UCSD-AML1 (cell line): ENCODE data around the gene PRSS33.

Source experiments
- DNase-seq: peaks from one replicate; lab custom pipeline; 2025; ENCODE audit not compliant: unreplicated experiment; lab: John Stamatoyannopoulos, UW

PRSS33 gene

GRCh38 chr16:2766430-2767139, 20.8 kb downstream of the PRSS33 start:
- no peak for DNase-seq

- DNase-seq: no peak
Observed at GRCh38 chr16:2765462-2766404, 21.6 kb downstream of the PRSS33 start.

DNA sequence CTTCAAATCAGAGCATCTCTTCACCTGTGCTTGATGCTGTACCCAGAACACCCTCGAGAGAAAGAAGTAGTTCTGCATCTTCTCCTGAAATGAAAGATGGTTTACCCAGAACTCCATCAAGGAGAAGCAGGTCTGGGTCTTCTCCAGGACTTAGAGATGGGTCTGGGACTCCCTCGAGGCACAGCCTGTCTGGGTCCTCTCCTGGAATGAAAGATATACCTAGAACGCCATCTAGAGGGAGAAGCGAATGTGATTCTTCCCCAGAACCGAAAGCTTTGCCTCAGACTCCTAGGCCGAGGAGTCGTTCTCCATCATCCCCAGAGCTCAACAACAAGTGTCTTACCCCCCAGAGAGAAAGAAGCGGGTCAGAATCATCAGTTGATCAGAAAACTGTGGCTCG, 22.6 kb downstream of the PRSS33 start:
- no peak for DNase-seq

GRCh38 chr16:2763173-2763572, 24.2 kb downstream of the PRSS33 start:
- no peak for DNase-seq

DNA sequence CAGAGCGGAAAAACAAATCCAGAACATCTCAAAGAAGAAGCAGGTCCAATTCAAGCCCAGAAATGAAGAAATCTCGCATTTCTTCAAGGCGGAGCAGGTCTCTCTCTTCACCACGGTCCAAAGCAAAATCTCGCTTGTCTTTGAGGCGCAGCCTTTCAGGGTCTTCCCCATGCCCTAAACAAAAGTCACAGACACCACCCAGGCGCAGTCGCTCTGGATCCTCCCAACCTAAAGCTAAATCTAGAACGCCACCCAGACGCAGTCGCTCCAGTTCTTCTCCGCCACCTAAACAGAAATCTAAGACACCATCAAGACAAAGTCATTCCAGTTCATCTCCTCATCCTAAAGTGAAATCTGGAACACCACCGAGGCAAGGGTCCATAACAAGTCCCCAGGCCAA, 24.6 kb downstream of the PRSS33 start:
- DNase-seq: no peak

DNA sequence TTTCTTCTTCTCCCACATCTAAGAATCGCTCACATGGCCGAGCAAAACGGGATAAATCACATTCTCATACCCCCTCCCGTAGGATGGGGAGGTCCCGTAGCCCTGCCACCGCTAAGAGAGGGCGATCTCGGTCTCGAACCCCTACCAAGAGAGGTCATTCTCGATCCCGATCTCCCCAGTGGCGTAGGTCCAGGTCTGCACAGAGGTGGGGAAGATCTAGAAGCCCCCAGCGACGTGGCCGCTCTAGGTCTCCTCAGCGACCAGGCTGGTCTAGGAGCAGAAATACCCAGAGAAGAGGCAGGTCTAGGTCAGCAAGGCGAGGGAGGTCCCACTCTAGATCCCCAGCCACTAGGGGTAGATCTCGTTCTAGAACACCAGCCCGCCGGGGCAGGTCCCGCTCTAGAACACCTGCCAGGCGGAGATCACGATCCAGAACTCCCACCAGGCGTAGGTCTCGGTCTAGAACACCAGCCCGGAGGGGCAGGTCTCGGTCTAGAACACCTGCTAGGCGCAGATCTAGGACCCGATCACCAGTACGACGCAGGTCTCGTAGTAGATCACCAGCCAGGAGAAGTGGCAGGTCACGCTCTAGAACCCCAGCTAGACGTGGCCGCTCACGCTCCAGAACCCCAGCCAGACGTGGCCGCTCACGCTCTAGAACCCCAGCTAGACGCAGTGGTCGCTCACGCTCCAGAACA, 25.3 kb downstream of the PRSS33 start:
- DNase-seq: no peak

GRCh38 chr16:2761472-2761871, 25.9 kb downstream of the PRSS33 start:
- no peak for DNase-seq

GRCh38 chr16:2757344-2757743, 30.0 kb downstream of the PRSS33 start:
- no peak for DNase-seq

DNA sequence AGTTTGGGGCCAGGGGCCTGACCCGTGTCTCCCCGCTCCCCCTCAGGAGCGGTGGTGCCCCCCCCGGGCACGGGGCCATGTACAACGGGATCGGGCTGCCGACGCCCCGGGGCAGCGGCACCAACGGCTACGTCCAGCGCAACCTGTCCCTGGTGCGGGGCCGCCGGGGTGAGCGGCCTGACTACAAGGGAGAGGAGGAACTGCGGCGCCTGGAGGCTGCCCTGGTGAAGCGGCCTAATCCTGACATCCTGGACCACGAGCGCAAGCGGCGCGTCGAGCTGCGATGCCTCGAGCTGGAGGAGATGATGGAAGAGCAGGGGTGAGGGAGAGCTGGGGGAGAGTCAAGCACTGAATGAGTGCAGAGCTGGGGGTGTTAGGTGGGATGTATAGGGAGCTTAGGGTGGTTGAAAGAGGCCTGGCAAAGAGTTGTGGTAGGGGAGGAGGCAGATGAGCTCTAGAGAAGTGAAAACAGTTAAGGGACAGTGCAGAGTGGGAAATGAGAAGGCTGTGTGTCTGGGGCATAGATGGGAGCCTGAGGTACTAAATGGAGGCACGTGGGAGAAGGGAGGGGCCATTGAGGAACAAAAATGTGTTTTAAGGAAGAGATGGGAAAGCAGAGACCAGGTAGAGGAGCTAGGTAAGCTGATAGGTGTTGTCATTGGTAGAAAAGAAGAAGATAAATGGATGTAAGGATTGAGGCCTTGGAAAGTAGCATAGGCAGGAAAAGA, 30.9 kb downstream of the PRSS33 start:
- no peak for DNase-seq

DNA sequence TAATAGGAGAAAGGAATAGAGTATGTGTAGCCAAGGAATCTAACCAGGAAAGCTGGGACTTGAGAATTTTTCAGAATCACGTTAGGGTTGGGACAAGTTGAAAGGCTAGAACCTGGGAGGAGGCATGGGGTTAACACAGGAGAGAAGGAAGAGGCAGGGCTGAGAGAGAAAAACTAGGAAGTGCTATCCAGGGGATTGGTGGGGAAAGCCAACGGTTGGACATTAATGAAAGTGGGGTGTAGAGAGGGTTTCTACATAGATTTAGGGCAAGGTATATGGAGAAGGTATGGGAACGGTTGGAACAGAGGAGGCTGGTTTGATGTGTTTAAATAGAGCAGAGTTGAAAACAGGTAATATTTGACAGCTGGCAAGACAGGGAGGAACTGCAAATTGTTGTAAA, 32.2 kb downstream of the PRSS33 start:
- no peak for DNase-seq

- DNase-seq: no peak
Observed at GRCh38 chr16:2753733-2754020, 33.7 kb downstream of the PRSS33 start.

DNA sequence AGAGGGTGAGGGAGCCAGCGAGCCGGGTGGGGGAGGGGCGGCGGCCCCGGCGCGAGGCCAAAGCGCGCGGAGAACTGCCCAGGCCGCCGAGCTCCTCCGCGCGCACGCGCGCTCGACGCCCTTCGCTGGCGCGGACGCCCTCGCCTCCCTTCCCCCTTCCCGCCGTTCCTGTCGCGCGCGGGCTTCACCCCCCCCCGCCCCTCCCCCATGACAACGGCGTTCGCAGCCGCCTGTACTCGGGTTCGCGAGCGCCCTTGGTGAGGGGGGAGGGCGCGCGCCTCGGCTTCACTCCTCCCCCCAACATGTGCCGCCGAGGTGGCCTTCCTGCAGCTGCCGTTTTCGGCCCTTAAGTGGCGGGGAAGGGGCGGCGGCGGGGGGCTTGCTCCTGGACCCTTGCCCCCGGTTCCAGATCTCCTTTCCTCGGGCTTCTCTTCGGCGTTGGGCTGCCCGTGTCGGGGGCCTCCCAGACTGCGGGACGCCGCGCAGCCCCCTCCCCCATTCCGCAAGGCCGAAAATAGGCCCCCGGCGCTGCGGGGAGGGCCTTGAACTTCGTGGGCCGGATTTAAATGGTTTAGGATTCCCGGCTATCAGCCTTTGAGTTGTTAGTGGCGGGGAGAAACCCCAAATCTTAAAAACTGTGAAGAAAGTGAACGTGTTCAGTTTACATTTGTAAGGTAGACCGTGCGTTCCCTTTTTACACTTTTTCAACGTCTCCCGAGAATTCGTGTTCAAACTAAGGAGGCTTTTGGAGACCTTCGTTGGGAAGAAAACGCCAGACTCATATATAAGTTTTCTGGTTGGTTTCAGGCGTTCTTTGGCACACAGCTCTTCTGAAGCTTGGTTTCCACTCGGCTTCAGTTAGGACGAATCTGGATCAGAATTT, 34.3 kb downstream of the PRSS33 start:
- peak; percentile 89 for DNase-seq

GRCh38 chr16:2752035-2752849, 35.1 kb downstream of the PRSS33 start, which contains the start of gene SRRM2:
Gene SRRM2 (plus strand): TSS chr16:2752638. CDS start chr16:2756365, 3,727 bp downstream.
- peak; percentile 99 for DNase-seq

DNA sequence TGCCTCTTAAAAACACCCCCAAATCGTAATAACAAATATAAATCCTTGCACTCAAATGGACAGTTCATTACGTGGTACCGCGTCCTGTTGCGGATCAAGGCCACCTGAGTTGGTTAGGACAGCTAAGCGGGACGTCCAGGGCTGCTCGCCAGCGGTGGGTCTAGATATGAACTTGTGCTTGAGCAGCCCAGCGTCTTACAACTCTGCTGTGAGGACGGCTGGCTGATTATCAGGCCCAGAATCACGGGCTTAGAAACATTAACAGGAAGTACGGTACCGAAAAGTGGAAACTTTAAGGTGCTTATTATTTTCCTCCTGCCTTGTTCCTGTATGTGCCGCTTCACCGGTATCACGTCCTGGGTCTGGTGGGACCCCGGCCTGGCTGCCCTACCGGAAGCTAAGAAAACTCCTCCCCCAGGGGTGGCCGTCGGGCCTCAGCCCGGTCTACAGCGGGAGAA, 35.8 kb downstream of the PRSS33 start:
- DNase-seq: no peak

GRCh38 chr16:2749936-2750335, 37.4 kb downstream of the PRSS33 start:
- DNase-seq: no peak

- DNase-seq: no peak
Observed at GRCh38 chr16:2749476-2749875, 37.9 kb downstream of the PRSS33 start.

- DNase-seq: no peak
Observed at GRCh38 chr16:2748757-2749455, 38.5 kb downstream of the PRSS33 start.

DNA sequence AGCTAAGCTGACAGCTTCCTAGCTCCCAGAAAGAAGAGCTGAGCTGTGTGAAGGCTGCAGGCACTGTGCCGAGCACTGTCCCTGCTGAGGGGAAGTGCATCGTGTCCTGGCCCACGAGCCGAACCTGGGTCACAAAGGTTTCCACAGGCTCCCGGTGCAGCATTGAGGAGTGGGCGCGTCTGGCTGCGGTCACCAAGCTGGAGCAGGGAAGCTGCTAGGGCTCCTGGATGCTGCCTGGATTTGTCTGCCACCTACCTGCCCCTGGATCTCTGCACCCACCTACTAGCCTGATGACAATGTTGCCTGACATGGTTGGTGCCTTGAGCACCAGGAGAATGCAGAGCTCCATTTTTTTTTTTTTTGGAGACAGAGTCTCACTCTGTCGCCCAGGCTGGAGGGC, 41.4 kb downstream of the PRSS33 start:
- DNase-seq: no peak
